ENCODE data around the gene RPE65. TPM values are rescaled to one million over a fixed set of nuclear protein-coding genes. Genes with fewer than 3 reads are reported as not detected.

Gene RPE65
- total and polyA plus RNA-seq, 2 donors (not counting 1 experiment from before 2014, with no cell fraction given) = not detected

- no peak for ATAC-seq (ENCODE audit: low read depth)
- intact Hi-C loops (cut with micrococcal nuclease) = no loop called here
- Mint-ChIP-seq H3K9me3 (ENCODE audit: insufficient read depth) (no peaks in the 10 kb centered on the region), H3K4me3 (no peak overlapping the region), H3K4me1 (peaks cover 3% of the 10 kb centered on the region), H3K27ac (no peak overlapping the region), H3K27me3 (peaks cover 4% of the 10 kb centered on the region)
- no peak overlapping the region for H3K4me3 ChIP-seq (ENCODE audit: control extremely low read depth in 1 of 5, extremely low read depth in 1 of 5, insufficient read depth in 1 of 5, low read depth in 2 of 5, low read length in 4 of 5)
- no CpG with 5 or more reads among the region's 2 CpGs for WGBS (ENCODE audit: insufficient coverage)
- DNase-seq = no peak
- no peak overlapping the region for H3K27ac ChIP-seq (ENCODE audit: low read length in 2 of 2)
- peaks cover 0 to 8% (median 2%) of the 10 kb centered on the region in 3 donors for H3K9me3 ChIP-seq (ENCODE audit: control extremely low read depth in 1 of 3, control insufficient read depth in 2 of 3, insufficient read depth in 1 of 3, low read length in 2 of 3)
- ChIA-PET POLR2A (no interaction called here), CTCF (no interaction called here)
- no peak overlapping the region for H3K9ac ChIP-seq (ENCODE audit: low read length)
- H4K20me1 ChIP-seq (ENCODE audit: control insufficient read depth, insufficient read depth, low read length, poor library complexity, severe bottlenecking) = no peaks in the 10 kb centered on the region
- no peaks in the 10 kb centered on the region for H3K4me1 ChIP-seq (ENCODE audit: control insufficient read depth in 2 of 2, insufficient read depth in 2 of 2, low read length in 2 of 2)
- no peak overlapping the region for H3K4me2 ChIP-seq (replicated peaks; ENCODE audit: low read depth, low read length, poor library complexity, severe bottlenecking)
- no peaks in the 10 kb centered on the region for H3K79me2 ChIP-seq (ENCODE audit: control insufficient read depth, insufficient read depth, low read length)
- no peak overlapping the region for H2AFZ ChIP-seq (ENCODE audit: insufficient read depth, low read depth, low read length, poor library complexity, severe bottlenecking)
- H3K27me3 ChIP-seq (replicated peaks in 1 of 4; ENCODE audit: control extremely low read depth in 1 of 4, control insufficient read depth in 3 of 4, insufficient read depth in 4 of 4, low read length in 3 of 4) = peaks cover 0 to 3% (median 0%) of the 10 kb centered on the region in 4 experiments
- TF ChIP-seq CTCF (IDR thresholded peaks at IDR 0.05) (no peak), EZH2 (IDR thresholded peaks at IDR 0.05; ENCODE audit: borderline replicate concordance, insufficient read depth, low read depth, low read length, poor library complexity, severe bottlenecking) (no peak)
- H3K36me3 ChIP-seq (replicated peaks in 1 of 2; ENCODE audit: control extremely low read depth in 1 of 2, control insufficient read depth in 1 of 2, extremely low read depth in 1 of 2, insufficient read depth in 2 of 2, low read length in 1 of 2) = no peaks in the 10 kb centered on the region
Observed at GRCh38 chr1:68384321-68384813, 65.4 kb downstream of the RPE65 start.

- Mint-ChIP-seq H3K4me1 (peaks cover 7% of the 10 kb centered on the region), H3K27ac (no peak overlapping the region), H3K9me3 (ENCODE audit: insufficient read depth) (no peaks in the 10 kb centered on the region), H3K4me3 (no peak overlapping the region), H3K27me3 (peaks cover 4% of the 10 kb centered on the region)
- Histone ChIP-seq H3K9ac (ENCODE audit: low read length) (no peak overlapping the region), H3K4me3 (ENCODE audit: control extremely low read depth in 1 of 5, extremely low read depth in 1 of 5, insufficient read depth in 1 of 5, low read depth in 2 of 5, low read length in 4 of 5) (no peak overlapping the region), H3K4me1 (ENCODE audit: control insufficient read depth in 2 of 2, insufficient read depth in 2 of 2, low read length in 2 of 2) (no peaks in the 10 kb centered on the region), H3K9me3 (ENCODE audit: control extremely low read depth in 1 of 3, control insufficient read depth in 2 of 3, insufficient read depth in 1 of 3, low read length in 2 of 3) (peaks cover 0 to 8% (median 2%) of the 10 kb centered on the region in 3 donors), H3K4me2 (replicated peaks; ENCODE audit: low read depth, low read length, poor library complexity, severe bottlenecking) (no peak overlapping the region), H3K79me2 (ENCODE audit: control insufficient read depth, insufficient read depth, low read length) (no peaks in the 10 kb centered on the region), H3K27ac (ENCODE audit: low read length in 2 of 2) (no peak overlapping the region), H4K20me1 (ENCODE audit: control insufficient read depth, insufficient read depth, low read length, poor library complexity, severe bottlenecking) (no peaks in the 10 kb centered on the region), H2AFZ (ENCODE audit: insufficient read depth, low read depth, low read length, poor library complexity, severe bottlenecking) (no peak overlapping the region), H3K36me3 (replicated peaks in 1 of 2; ENCODE audit: control extremely low read depth in 1 of 2, control insufficient read depth in 1 of 2, extremely low read depth in 1 of 2, insufficient read depth in 2 of 2, low read length in 1 of 2) (no peaks in the 10 kb centered on the region), H3K27me3 (replicated peaks in 1 of 4; ENCODE audit: control extremely low read depth in 1 of 4, control insufficient read depth in 3 of 4, insufficient read depth in 4 of 4, low read length in 3 of 4) (peaks cover 0 to 3% (median 0%) of the 10 kb centered on the region in 4 experiments)
- POLR2A ChIA-PET = no interaction called here
- no peak for DNase-seq
- ATAC-seq (ENCODE audit: low read depth) = no peak
- 100% methylated on average over 2 of the region's 2 CpGs for WGBS (ENCODE audit: insufficient coverage)
- CTCF ChIA-PET = no interaction called here
- intact Hi-C loops (cut with micrococcal nuclease) = no loop called here
- TF ChIP-seq EZH2 (IDR thresholded peaks at IDR 0.05; ENCODE audit: borderline replicate concordance, insufficient read depth, low read depth, low read length, poor library complexity, severe bottlenecking) (no peak), CTCF (IDR thresholded peaks at IDR 0.05) (no peak)
Observed at GRCh38 chr1:68383092-68383491, 66.7 kb downstream of the RPE65 start.
